ENCODE results near the gene CAGE1. TPM values are rescaled to one million over a fixed set of nuclear protein-coding genes. Genes with fewer than 3 reads are reported as not detected.
A peak's percentile ranks its signal among the peaks of the same experiment; 100 is the strongest.

The CAGE1 gene
- polyA plus RNA-seq, 3 donors, result not detected

GRCh38 chr6:7314414-7314813 lies 75.1 kb downstream of the CAGE1 start:
- Histone ChIP-seq H3K9me3 (replicated peaks in 1 of 2; ENCODE audit: control insufficient read depth in 1 of 2, insufficient read depth in 1 of 2, low read length in 2 of 2) (no peaks in the 10 kb centered on the region), H3K4me2 (replicated peaks; ENCODE audit: extremely low read depth, low read length, poor library complexity, severe bottlenecking) (no peak overlapping the region), H3K79me2 (ENCODE audit: insufficient read depth, low read length) (peaks cover 36% of the 10 kb centered on the region), H3K27me3 (ENCODE audit: control insufficient read depth in 2 of 2, insufficient read depth in 2 of 2, low read length in 2 of 2) (no peaks in the 10 kb centered on the region), H3K4me1 (ENCODE audit: control insufficient read depth in 1 of 2, insufficient read depth in 2 of 2, low read length in 2 of 2) (peaks cover 24 to 41% of the 10 kb centered on the region in 2 donors), H3K36me3 (replicated peaks in 1 of 2; ENCODE audit: control insufficient read depth in 1 of 2, insufficient read depth in 2 of 2, low read length in 2 of 2) (peaks cover 10 to 12% of the 10 kb centered on the region in 2 donors), H3K9ac (ENCODE audit: insufficient read depth, low read length, poor library complexity, severe bottlenecking) (no peak overlapping the region), H3K4me3 (replicated peaks in 1 of 3; ENCODE audit: low read depth in 2 of 3, low read length in 3 of 3) (no peak overlapping the region), H3K27ac (ENCODE audit: low read depth in 1 of 2, low read length in 2 of 2) (peak overlapping the region in 1 of 2 donors; percentile 92), H2AFZ (ENCODE audit: insufficient read depth, low read depth, low read length, poor library complexity, severe bottlenecking) (peak overlapping the region; percentile 57), H4K20me1 (ENCODE audit: insufficient read depth, low read length) (peaks cover 27% of the 10 kb centered on the region)
- no peak for DNase-seq
- Mint-ChIP-seq H3K27ac (peak overlapping the region in 6 of 7 donors; percentile 6 to 94 (median 68)), H3K27me3 (ENCODE audit: low read depth in 3 of 3) (peaks cover 0 to 1% (median 0%) of the 10 kb centered on the region in 3 donors), H3K4me3 (no peak overlapping the region), H3K36me3 (peaks cover 11 to 14% of the 10 kb centered on the region in 2 donors), H3K9me3 (peaks cover 0 to 2% (median 0%) of the 10 kb centered on the region in 7 donors), H3K4me1 (peaks cover 38% of the 10 kb centered on the region)
- WGBS (ENCODE audit: insufficient coverage), result 89% methylated on average over 7 of the region's 7 CpGs
- TF ChIP-seq CTCF (IDR thresholded peaks at IDR 0.05), result no peak
- intact Hi-C loops (cut with micrococcal nuclease), result loop anchor here in 1 of 2 donors (5.0 kb wide), 1 partner anchor 73 kb away; the partner anchor contains the start of genes CAGE1 and RIOK1

- TF ChIP-seq CTCF (IDR thresholded peaks at IDR 0.05), result no peak
- Mint-ChIP-seq H3K9me3 (peaks cover 0 to 2% (median 0%) of the 10 kb centered on the region in 7 donors), H3K27ac (peak overlapping the region; percentile 86 to 96 (median 93)), H3K27me3 (ENCODE audit: low read depth in 3 of 3) (peaks cover 0 to 1% (median 0%) of the 10 kb centered on the region in 3 donors), H3K36me3 (peaks cover 19 to 21% of the 10 kb centered on the region in 2 donors), H3K4me3 (peak overlapping the region; percentile 90 to 97), H3K4me1 (peaks cover 45% of the 10 kb centered on the region)
- no peak for DNase-seq
- peak overlapping the region; percentile 91 for H3K4me2 ChIP-seq (replicated peaks; ENCODE audit: extremely low read depth, low read length, poor library complexity, severe bottlenecking)
- peak overlapping the region; percentile 72 for H2AFZ ChIP-seq (ENCODE audit: insufficient read depth, low read depth, low read length, poor library complexity, severe bottlenecking)
- H3K27me3 ChIP-seq (ENCODE audit: control insufficient read depth in 2 of 2, insufficient read depth in 2 of 2, low read length in 2 of 2), result no peaks in the 10 kb centered on the region
- peaks cover 31 to 49% of the 10 kb centered on the region in 2 donors for H3K4me1 ChIP-seq (ENCODE audit: control insufficient read depth in 1 of 2, insufficient read depth in 2 of 2, low read length in 2 of 2)
- H3K9ac ChIP-seq (ENCODE audit: insufficient read depth, low read length, poor library complexity, severe bottlenecking), result peak overlapping the region; percentile 96
- H3K27ac ChIP-seq (ENCODE audit: low read depth in 1 of 2, low read length in 2 of 2), result peak overlapping the region; percentile 83 to 92
- peaks cover 44% of the 10 kb centered on the region for H3K79me2 ChIP-seq (ENCODE audit: insufficient read depth, low read length)
- intact Hi-C loops (cut with micrococcal nuclease), result loop anchor here in 1 of 2 donors (5.0 kb wide), 1 partner anchor 74 kb away; the partner anchor contains the start of genes CAGE1 and RIOK1
- H4K20me1 ChIP-seq (ENCODE audit: insufficient read depth, low read length), result peaks cover 35% of the 10 kb centered on the region
- H3K36me3 ChIP-seq (replicated peaks in 1 of 2; ENCODE audit: control insufficient read depth in 1 of 2, insufficient read depth in 2 of 2, low read length in 2 of 2), result peaks cover 18 to 20% of the 10 kb centered on the region in 2 donors
- WGBS (ENCODE audit: insufficient coverage), result 73% methylated on average over 8 of the region's 15 CpGs
- H3K4me3 ChIP-seq (replicated peaks in 1 of 3; ENCODE audit: low read depth in 2 of 3, low read length in 3 of 3), result peak overlapping the region; percentile 30 to 94 (median 68)
- H3K9me3 ChIP-seq (replicated peaks in 1 of 2; ENCODE audit: control insufficient read depth in 1 of 2, insufficient read depth in 1 of 2, low read length in 2 of 2), result no peaks in the 10 kb centered on the region
These were observed 75.9 kb downstream of the CAGE1 start for GRCh38 chr6:7313505-7314165.

Data from CD14-positive monocyte (primary cell).